A673 (cell line): ENCODE results near the gene IGSF21.

Experiments
- CTCF ChIP-seq: fragments of 300-800, 200-600 bp; sonication (generic); conservative IDR thresholded peaks from 2 replicates; pipeline ENCODE4 v1.5.1; 2017; ENCODE audit warnings: low read depth, mild to moderate bottlenecking, antibody characterized with exemption, low read length, moderate library complexity, mixed read lengths
- EZH2 ChIP-seq: fragments of 200-600 bp; sonication (generic); IDR thresholded peaks from 2 replicates; pipeline ENCODE4 v1.6.1; 2017; ENCODE audit warnings: borderline replicate concordance, low read depth, mild to moderate bottlenecking, mixed read lengths, antibody characterized with exemption, low read length; ENCODE audit not compliant: poor library complexity, severe bottlenecking

- TF ChIP-seq CTCF: no peak
- TF ChIP-seq EZH2: no peak
These were observed 302.8 kb downstream of the IGSF21 start for GRCh38 chr1:18410407-18410806.
